CD4-positive, alpha-beta T cell treated with Interleukin-21 for 1 hour (primary cell): ENCODE results near the gene PPP2R3B.
"Not testable (repeated sequence)": the region's sequence is repeated elsewhere in the genome, so short reads cannot be mapped to it uniquely, and the experiment has no call there.

ENCODE experiments used
- DNase-seq: peaks from one replicate; pipeline ENCODE4 v3.0.0-alpha.2; 2020

Gene PPP2R3B

GRCh38 chrX:351736-352135 is 35.0 kb downstream of the PPP2R3B start:
- DNase-seq, result no peak

DNA sequence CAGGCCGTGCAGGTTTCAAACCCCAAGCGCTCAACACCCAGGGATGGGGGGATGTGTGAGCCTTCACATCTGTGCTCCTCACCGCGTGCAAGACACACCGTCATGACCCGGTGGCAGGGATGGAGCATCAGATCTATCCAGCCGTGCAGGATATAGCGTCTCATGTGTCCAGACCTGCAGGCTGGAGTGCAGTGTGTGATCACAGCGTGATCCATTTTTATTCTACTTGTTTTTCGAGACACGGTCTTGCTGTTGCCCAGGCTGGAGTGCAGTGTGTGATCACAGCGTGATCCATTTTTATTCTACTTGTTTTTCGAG is 35.4 kb downstream of the PPP2R3B start:
- DNase-seq, result not testable (repeated sequence)

DNA sequence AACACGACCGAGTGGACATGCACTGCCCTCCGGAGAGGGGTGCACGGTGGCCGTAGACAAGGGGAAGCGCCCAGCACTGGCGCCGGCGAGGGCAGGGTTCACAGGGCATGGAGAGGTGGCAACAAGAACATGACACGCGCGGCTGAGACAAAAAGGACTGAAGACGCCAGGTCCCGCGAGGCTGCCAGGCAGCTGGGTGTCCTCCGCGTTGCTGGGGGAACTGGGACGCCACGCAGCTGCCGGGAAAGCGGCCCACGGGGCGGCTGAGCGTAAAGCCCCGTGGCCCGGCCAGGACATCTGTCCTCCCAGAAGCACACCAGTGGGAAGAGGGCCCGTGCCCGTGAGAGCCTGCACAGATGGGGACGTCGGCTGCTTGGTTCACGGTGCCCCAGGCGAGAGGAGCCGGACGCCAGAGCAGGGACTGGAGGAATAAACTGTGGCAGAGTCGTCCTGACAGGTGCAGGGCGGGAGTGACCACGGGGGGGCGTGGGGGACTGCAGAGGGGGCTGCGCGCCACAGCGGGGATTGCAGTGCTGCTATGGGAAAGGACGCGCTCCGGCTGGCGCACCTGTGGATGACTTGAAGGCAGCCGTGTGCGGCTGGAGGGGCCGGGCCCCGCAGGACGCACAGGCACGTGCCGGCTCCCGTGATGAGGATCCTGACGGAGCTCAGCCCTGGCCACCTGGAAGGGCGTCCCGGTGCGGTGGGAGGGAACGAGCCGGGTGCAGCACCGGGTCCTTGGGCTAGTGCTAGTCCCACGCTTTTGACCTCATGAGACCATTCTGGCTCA is 36.0 kb downstream of the PPP2R3B start:
- DNase-seq, result no peak

DNA sequence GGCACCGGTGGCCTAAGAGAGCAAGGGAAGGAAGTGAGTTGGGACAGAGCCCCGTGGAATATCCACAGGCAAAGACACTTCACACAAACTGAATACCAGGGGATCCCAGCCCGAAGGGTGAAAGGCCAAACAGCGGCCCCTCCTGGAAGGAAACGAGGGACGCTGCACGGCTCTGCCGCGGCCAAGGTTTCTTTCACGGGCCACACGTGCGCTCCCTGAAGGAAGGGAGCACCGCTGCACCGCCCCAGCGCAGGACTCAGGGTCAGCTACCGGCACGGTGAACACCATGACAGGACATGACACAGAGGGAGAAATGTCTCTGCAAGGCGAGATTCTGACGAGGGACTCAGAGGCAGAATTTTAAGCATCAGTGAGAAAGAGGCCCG is 36.6 kb downstream of the PPP2R3B start:
- no peak for DNase-seq

GRCh38 chrX:349702-350101 is 37.0 kb downstream of the PPP2R3B start:
- DNase-seq, result no peak

GRCh38 chrX:349196-349595 is 37.5 kb downstream of the PPP2R3B start:
- no peak for DNase-seq

- no peak for DNase-seq
Measured at GRCh38 chrX:348461-349117, 38.1 kb downstream of the PPP2R3B start.

GRCh38 chrX:347351-348117 is 39.2 kb downstream of the PPP2R3B start:
- no peak for DNase-seq

DNA sequence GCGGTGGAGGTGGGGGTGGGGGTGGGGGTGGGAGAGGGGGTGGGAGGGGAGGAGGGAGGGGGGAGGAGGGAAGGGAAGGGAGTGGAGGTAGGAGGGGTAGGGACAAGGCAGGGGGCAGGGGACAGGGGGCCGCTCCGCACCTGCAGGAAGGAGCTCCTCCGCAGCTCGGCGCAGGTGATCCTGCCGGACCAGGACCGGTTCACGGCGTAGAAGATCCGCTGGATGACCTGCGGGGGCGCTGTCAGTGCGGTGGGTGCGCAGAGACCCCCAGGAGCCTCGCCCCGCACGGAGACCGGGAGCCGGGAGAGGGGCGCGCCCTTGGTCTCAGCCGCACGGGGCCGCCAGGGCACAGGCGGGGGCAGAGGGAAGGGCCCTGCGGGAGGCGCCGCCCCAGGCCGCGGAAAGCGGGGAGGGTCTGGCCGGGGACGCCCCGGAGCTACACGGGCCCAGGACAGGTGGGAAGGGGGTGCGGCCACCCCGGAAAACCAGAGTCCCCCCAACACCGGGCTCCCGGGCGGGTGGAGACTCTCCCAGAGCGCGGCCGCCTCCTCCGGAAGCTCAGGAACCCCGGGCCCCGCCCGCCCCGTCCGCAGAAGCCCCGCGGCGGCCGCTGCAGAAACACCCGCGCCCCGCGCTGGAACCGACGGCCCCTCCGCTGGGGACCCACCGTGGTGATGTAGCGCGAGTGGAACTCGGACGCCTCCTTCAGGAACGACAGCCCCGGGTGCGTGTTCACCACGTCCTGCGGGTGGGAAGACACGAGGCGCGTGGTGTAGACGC is 40.5 kb downstream of the PPP2R3B start:
- no peak for DNase-seq

DNA sequence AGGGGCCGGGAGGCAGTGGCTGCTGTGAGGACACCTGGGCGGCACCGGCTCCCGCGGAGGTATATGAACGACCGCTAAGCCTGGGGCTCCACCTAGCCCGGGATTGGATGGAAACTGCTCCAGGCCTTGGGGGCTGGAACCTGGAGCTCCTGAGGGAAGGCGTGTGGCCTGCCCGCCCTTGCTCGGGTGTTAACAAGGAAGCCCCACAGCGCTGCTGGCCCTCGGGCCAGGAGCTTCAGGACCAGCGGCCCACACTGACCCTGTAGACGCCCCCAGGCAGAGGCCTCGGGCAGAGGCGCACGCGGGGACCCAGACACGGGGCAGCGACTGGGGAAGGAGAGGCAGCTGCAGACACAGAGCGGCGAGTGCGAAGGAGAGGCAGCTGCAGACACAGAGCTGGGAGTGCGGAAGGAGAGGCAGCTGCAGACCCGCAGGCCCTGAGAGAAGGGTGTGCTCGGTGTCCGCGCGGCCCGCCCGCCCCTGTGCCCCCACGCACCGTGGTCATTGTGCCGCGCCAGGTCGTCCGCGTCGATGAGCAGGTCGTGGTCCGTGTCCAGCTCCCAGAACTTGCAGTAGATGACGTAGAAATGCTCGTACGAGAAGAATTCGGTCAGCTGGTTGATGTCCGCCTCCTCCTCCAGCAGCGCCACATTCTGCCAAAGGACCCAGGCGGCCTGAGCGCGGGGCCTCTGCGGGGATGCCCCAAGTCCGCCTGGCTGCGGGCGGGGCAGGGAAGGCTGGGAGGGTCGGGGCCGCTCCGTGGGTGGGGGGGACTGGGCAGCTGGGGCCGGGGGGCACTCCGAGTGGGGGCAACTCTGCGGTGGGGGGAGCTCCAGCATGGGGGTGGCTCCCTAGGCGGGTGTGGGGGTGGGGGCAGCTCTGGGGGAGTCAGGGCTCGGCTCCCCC is 41.4 kb downstream of the PPP2R3B start:
- no peak for DNase-seq

DNA sequence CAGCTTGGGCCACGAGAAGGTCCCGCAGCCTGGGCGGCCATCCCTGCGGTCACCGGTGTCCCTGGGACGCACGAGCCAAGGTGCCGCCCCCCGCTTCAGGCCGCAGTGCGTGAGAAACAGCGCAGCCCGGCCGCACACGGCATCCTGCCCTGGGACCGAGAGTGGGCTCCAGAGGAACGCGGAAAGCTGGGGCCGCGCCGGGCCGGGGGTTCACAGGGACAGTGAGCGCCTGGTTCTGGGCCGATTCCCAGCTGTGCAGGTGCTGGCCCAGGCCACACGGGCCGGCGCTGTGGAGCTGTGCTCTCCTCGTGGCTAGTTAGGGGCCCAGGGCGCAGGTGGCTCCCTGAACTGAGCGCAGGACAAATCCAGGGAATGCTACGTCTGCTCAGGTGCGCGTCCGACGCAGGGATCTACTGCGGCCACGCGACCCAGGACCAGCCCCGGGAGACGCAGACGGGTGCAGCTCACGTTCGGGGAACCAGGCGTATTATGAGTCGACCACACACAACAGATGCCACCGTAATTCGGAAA is 42.3 kb downstream of the PPP2R3B start:
- no peak for DNase-seq

DNA sequence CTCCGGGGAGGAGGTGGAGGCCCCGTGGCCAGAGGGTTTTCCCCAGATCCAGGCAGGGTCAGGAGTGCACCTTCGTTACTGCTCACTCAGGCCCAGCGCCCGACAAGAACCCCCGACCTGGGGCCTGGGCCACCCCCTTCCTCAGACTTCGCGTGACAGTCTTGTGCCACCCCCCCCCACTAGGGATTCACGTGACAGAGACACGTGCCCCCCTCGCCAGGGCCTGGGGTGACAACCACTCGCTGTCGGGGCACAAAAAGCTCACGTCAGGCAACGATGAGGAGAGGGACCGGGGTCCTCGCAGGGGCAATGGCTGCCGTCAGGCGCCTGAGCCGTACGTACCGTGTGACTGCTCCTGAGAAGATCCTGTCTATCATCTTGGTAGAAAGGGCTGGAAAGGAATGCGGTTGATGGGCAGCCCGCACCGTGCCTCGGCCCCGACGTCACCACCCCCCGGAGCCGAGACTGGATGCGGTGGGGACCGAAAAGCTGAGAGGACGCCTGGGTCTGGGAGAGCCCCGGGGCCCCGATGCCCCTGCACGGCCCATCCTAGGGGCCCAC is 45.1 kb downstream of the PPP2R3B start:
- DNase-seq, result no peak

DNA sequence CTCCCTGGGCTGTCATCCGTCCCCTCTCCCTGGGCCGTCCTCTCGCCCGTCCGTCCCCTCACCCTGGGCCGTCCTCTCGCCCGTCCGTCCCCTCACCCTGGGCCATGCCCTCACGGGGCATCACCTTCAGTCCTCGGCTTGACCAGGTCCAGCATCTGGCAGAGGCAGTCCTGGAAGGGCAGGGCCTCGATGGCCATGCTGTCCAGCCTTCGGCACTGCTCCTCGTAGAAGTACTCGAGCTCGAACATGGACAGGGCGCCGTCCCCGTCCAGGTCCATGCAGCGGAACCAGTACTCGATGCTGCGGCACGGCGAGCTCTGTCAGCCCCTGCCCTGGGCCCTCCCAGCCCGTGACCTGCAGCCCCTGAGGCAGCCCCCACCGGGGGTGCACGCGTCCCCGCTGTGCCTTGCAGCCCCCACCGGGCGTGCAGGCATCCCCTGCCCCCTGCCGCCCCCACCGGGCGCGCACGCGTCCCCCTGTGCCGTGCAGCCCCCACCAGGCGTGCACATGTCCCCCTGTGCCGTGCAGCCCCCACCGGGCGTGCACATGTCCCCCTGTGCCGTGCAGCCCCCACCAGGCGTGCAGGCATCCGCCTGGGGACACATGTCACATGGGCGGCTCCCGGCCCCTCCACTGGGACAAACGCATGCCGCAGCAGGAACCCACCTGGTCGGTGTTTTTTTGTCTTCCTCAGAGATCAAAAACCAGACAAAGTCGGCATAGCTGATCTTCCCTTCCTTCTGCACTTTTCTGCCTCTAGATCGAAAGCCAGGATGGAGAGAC is 45.9 kb downstream of the PPP2R3B start:
- DNase-seq, result no peak

- DNase-seq, result no peak
Measured at GRCh38 chrX:340121-340520, 46.6 kb downstream of the PPP2R3B start.

DNA sequence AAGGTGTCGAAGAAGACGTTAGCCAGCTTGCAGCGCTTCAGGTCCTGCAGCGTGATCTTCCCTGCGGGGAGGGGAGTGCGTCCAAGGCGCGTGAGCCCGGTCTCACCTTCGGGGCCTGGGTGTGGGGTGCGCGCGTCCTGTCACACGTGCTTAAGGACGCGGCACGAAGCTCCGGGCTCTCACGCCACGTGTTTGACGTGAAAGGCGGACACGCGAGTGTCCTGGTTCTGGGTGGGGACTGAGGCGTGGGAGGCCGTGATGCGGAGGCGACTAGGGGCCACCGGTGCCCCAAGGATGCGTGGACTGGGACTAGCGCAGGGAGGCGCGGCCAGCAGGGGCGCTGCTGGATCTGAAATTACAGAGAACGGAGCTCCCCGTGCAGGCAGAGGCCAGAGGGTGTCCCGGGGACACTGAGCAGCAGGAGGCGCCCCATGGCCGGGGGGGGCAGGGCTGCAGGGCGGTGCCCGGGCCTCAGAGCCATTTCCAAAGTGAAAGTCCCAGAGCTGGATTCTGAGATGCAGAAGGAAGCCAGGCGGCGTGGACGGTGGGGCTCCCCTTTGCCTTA is 47.8 kb downstream of the PPP2R3B start:
- DNase-seq, result no peak

DNA sequence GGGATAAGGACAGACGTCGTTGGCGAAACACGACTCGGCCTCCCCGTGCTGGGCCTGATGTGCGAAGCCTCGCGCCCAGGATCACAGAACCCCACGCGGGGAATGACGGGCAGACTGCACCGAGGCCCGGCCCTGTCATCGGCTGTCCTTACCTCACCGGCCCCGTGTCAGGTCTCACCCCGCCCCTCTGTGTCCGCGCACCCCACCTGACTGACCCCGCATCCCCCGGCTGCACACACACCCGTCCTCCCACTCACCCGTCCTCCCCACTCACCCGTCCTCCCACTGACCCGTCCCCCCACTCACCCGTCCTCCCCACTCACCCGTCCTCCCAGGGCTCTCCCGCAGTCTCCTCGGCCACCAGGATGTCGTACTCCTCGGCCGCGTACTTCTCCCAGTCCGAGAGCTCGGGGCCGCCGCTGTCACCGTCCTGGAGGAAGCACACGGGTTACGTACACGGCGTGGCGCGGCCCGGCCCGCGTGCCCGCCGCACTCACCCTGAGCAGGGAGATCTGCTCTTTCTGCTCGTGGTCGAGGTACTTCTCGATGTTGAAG is 48.3 kb downstream of the PPP2R3B start:
- DNase-seq, result no peak

DNA sequence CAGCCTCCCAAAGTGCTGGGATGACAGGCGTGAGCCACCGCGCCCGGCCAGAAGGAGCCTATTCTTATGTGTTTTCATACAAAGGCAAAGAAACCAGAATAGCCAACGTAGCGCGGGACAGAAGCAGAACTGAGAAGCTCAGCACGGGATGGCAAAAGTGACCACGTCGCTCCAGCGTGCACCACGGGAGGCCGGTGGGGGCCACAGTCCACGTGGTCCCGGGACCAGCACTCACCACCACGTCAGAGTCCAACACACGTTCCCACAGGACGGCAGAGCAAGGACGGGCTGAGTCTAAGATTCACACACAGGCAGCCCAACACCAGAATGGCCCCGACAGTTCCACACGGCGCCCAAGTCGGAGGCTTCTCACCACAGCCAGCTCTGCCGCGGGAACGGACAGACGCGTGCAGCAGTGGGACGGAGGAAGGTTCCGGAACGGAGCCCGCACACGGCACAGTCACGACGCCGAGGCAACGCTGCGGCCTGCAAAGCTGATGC is 49.3 kb downstream of the PPP2R3B start:
- no peak for DNase-seq

- DNase-seq, result no peak
Measured at GRCh38 chrX:336227-336626, 50.5 kb downstream of the PPP2R3B start.

DNA sequence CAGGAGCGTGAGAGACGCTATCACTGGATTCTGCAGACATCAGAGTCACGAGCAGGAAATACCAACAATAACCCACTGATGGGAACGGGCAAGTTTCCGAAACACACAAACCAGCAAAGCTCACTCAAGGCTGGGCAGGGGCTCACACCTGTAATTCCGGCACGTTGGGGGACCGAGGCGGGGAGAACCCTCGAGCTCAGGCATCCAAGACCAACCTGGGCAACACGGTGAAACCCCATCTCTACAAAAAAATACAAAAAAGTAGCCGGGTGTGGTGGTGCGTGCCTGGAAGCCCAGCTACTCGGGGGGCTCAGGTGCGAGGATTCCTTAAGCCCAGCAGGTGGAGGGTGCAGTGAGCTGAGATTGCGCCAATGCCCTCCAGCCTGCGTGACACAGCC is 51.0 kb downstream of the PPP2R3B start:
- DNase-seq, result no peak
